Measurements from ENCODE around the gene KIAA1328.
"Not testable (repeated sequence)": the region's sequence is repeated elsewhere in the genome, so short reads cannot be mapped to it uniquely, and the experiment has no call there.

KIAA1328 gene

DNA sequence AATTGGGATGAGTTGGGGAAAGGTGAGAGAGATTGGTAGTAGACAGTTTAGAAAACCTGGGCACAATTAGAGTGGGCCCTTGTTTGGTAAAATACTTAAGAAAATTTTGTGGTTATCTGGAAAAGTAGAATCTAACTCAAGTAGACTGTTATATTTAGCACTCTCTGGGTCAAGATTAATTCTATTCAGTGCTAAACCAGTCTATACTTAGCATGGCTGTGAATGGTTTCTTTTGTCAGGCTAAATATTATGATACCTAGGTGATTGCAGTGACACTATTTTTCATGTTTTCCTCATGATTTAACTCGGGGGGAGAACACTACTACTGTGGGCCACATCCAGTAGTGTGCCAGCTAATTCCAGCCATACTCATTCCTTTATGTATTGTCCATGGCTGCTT is 58.9 kb downstream of the KIAA1328 start:
- DNase-seq (ENCODE audit: low spot score): no peak

DNA sequence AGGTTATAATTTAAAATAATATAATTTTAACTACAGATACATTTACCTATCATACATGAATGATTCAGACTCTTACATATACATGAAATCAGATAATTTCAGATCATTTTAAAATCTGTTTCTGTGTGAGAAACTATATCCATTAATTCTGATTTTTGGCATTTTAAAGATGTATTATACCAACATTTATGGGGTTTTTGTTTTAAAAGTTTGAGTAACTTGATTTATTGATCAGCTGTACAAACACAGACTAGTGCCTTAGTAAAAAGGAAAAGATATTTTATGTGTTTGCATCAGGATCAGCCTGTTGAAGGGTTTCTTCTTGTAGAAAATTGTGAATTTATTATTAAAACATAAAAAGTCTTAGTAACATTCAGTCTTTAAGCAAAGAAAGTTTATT is 59.9 kb downstream of the KIAA1328 start:
- DNase-seq (ENCODE audit: low spot score): no peak

DNA sequence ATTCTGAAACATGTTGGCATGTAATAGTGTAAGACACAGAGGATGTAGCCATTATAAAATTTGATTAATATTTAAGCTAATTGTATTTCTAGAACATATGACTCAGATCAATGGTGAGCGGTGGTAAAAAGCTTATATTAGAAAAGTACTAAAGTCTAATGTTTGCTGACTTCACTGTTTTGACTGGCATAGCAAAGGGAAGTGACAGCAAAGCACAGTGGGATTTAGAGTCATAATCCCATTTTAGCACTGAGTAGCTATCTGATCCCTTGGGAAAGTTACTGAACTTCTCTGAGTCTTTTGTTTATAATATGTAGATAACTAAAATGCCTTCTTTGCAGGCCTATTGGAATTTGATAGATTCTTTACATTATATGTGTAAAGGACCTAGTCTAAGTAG is 60.4 kb downstream of the KIAA1328 start:
- DNase-seq (ENCODE audit: low spot score): no peak

DNA sequence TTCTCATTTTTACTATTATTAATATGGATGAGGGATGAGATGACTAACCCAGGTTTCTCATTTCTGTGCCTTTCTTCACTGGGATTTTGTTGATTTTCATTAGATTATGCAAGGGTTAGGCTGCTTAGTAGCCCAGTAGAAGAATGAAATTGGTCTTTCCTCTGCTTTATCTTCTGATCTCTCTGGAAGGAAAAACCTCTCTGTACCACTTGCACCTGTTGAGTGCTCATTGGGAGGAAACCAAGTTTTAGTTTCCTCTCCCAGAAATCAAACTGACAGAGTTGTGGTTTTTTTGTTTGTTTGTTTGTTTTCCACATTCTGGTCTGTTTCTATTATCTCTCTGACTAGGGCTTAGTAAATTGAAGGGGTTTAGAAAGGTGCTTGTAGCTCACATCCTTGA is 60.8 kb downstream of the KIAA1328 start:
- DNase-seq (ENCODE audit: low spot score): no peak

DNA sequence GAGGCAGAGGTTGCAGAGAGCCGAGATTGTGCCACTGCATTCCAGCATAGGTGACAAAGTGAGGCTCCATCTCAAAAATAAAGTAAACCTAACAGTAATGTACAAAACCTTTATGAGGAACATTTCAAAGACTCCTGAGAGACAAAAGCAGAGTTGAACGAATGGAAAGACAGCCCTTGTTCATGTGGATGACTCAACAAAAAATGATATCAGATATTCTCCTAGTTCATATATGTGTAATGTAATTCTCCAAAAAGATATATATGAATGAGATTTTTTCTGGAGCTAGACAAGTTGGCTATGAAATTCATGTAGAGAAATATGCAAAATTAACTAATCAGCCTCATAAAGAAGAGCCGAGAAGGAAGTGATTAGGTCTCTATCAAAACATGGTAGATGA is 61.7 kb downstream of the KIAA1328 start:
- DNase-seq (ENCODE audit: low spot score): no peak

DNA sequence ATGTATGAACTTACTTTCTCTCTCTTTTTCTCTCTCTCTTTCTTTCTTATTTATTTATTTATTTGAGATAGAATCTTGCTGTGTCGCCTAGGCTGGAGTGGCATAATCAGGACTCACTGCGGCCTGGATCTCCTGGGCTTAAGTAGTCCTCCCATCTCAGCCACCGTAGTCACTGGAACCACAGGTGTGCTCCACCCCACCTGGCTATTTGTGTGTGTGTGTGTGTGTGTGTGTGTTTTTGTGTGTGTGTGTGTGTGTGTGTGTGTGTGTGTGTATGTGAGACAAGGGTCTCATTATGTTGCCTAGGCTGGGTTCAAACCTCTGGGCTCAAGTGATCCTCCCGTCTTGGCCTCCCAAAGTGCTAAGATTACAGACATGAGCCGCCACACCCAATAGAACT is 64.3 kb downstream of the KIAA1328 start:
- no peak for DNase-seq (ENCODE audit: low spot score)

DNA sequence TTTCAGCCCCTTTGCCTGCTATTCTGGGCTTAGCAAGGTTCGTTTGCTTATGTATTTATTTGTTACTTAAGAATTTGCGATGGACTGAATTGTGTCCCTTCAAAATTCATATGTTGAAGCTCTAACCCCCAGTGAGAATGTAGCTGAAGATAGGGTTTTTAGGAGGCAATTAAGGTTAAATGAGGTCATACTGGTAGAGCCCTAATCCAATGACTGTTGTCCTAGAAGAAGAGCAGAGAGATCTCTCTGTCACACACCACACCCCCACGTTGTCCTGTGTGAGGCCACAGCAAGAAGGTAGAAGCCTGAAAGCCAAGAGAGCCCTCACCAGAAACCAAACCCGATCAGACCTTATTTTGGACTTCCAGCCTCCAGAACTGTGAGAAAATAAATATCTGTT is 66.7 kb downstream of the KIAA1328 start:
- DNase-seq (ENCODE audit: low spot score): no peak

DNA sequence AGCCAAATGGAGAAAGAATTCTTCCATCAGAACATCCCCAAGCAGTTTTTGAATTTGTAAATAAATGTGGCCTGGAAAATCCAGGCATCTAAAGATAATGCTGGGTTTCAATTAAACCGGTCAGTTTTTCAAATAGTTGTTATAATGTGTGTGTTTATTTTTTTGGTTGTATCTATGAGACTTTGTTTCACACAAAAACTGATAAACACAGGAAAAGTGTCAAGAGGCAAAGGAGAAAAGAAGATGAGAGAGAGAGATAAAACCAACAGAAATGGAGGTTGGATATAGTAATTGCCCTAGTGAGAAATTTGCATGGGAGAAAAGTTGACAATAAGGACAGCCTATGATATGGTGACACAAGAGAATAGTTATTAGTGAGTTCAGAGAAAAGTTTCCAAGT is 68.3 kb downstream of the KIAA1328 start:
- DNase-seq (ENCODE audit: low spot score): no peak

DNA sequence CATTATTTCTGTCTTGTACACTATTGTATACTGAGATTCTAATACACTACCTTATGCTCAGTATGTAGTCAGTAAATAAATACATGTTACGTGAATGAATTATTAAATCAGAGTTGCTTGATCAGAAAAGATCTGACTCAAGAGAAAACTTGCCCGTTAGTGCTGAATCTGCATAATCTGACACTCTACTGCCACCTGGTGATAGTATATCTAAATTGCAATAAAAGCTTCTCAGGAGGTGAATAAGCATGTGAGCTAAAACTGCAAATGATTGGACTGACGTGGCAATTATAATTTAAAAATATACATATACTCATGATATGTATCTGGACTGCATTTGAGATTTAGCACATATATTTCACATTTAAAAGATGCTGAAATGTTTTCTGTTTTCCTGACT is 70.4 kb downstream of the KIAA1328 start:
- DNase-seq (ENCODE audit: low spot score): no peak

DNA sequence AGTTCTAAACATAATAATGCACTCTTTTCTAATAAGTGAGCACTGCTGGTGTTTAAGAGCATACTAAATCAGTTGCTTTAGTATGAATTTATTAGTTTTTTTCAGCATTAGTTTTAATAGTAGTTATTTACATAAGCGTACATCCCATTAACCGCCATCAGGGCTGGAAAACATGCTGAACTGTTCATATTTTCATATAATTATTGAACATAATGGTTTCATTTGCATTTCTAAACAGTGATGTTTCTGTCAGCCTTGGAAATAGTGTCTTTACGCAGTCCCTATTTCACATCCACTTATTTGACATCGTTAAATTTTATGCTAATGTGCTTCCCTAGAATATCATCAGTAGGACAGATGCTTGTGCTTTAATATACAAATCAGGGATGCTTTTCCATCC is 71.5 kb downstream of the KIAA1328 start:
- DNase-seq (ENCODE audit: low spot score): no peak

DNA sequence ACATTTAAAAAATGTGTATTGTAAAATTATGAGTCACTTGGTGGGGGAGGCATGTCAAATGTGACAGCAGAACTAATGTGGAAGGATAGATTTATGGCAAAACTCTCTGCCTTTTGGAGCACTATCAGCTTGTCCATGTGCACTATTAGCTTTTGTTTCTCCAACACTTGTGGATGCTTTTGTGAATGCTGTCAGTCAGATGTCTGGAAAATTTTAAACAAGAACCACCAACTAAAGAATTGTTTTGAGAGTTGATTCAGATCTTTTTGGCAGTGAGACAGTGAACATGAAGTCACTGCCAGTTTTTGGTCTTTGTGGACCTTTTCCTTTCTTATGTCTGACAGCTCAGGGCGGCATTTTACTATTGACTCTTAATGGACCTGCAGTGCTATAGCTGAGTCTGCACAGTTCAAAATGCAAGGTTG is 72.4 kb downstream of the KIAA1328 start:
- no peak for DNase-seq (ENCODE audit: low spot score)

DNA sequence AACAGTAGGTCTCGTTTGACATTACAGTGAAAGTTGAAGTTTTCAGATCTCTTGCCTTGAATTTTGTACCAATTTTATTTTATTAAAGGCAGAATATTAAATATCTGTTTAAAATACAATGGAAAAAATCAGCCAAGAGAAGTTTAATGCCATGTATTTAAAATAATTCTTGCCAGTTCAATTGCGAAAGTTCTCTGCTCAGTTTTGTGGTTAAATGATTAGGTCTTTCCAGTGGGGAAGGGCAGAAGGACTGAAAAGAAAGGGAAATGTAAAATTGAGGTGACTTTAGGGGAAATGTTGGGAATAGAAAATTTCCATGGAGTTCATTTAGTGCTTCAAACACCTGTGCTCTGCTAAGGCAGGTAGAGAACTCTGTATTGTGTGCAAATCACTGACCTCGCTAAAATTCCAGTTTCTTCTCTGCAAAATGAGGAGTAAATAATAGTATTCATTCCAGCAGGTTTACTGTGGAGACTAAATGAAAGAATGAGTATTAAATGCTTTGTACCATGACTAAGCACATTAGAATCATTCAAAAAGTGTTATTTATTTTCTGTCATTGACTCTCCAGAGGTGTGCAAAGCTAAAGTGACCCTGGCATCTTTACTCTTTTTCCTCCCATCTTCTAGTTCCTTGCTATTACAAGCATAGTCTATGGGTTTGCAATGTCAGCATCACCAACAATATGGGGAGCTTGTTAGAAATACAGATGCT is 74.4 kb downstream of the KIAA1328 start:
- DNase-seq (ENCODE audit: low spot score): no peak

DNA sequence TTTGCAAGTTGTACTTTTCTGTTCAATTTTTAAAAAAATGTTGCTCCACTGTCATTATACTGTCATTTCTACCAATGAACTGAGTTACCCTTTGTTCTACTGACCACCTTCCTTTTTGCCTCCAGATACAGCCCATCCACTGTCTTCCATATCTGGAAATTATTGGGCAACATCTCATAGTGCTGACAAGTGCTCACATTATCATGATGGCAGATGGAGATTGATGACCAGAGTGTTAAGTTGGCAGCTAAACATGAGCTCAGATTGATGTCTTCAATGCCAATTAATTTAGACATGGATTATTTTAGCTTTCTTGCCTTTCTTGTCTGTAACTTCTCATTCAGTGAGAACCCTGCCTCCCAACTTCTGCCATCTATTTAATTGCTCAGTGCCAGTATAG is 76.6 kb downstream of the KIAA1328 start:
- no peak for DNase-seq (ENCODE audit: low spot score)

DNA sequence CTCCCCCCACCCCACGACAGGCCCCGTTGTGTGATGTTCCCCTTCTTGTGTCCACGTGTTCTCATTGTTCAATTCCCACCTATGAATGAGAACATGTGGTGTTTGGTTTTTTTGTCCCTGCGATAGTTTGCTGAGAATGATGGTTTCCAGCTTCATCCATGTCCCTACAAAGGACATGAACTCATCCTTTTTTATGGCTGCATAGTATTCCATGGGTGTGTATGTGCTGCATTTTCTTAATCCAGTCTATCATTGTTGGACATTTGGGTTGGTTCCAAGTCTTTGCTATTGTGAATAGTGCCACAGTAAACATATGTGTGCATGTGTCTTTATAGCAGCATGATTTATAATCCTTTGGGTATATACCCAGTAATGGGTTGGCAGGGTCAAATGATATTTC is 80.4 kb downstream of the KIAA1328 start:
- not testable (repeated sequence) for DNase-seq (ENCODE audit: low spot score)

DNA sequence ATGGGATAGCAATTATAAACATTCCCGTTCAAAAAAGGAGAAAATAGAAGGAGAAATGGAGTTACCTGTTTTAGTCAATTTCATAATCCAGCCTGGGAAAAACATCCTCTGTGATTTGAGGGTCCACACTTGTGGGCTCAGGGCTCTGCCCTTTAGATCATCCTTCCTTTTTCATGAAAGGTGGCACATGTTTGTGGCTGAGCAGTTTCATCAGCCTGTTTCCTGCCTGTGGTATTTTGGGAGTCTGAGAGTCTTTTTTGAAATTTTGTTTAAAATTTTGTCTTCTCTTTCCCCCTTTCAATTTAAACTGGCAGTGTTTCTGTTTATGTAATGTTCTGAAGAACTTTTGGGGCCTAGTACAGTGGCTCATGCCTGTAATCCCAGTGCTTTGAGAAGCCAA is 84.0 kb downstream of the KIAA1328 start:
- DNase-seq (ENCODE audit: low spot score): no peak

DNA sequence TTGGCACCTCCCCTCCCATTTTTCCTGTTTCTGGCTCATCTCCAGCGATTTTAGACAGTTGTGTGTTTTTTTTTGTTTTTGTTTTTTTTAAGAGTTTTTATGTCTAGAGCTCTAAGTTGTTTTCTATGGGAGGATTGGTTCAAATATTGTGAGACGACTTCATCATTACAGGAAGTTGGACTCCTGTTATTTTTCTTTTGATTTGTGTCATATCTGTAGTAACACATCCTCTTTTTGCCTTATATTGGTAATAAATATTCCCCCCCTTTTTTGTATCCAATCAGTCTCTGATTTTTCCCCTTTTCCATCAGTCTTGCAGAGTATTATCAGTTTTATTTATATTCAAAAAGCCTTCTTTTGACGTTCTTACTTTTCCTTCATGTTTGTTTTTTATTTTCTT is 89.0 kb downstream of the KIAA1328 start:
- no peak for DNase-seq (ENCODE audit: low spot score)

DNA sequence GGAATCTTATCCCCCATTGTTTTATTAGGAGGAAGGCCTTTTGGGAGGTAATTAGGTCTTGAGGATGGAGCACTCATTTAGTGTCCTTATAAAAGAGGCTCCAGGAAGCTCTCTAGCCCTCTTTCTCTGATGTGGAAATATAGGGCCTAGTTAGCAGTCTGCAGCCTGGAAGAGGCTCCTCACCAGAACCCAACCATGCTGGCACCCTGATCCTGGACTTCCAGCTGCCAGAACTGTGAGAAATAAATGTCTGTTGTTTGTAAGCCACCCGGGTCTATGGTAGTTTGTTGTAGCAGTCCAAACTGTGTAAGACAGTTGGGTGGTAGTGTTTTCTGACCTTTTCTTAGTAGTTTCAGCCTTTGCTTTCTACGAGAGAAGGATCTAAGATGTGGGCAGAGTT is 100.7 kb downstream of the KIAA1328 start:
- no peak for DNase-seq (ENCODE audit: low spot score)

DNA sequence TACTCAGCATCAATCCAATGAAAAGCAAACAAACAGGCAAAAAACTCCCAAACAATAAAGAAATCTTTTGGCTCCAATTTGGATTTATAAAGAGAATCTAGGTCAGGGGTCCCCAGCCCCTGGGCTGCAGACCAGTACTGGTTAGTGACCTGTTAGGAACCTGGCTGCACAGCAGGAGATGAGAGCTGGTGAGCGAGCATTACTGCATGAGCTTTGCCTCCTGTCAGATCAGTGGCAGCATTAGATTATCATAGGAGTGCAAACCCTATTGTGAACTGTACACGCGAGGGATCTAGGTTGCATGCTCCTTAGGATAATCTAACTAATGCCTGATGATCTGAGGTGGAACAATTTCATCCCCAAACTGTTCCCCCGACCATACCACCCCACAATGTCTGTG is 102.2 kb downstream of the KIAA1328 start:
- no peak for DNase-seq (ENCODE audit: low spot score)

DNA sequence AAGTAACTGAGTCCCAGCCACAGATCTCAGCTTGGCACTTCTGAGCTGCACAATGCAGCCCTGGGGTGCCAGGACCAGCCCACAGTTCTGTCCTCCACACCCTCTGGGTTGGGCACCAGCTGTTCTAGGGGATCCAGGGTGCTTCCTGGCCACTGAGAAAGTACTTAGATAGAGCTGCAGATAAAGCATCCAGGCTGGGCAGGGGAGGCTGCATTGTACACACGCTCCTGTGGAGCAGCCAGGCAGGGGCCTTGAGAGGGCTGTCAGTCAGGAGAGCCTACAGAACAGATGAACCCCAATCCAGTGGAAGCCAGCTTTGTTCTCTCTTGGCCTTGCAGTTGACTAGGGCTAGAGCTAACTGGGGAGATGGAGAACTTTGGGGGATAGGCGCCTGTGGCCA is 104.6 kb downstream of the KIAA1328 start:
- no peak for DNase-seq (ENCODE audit: low spot score)

DNA sequence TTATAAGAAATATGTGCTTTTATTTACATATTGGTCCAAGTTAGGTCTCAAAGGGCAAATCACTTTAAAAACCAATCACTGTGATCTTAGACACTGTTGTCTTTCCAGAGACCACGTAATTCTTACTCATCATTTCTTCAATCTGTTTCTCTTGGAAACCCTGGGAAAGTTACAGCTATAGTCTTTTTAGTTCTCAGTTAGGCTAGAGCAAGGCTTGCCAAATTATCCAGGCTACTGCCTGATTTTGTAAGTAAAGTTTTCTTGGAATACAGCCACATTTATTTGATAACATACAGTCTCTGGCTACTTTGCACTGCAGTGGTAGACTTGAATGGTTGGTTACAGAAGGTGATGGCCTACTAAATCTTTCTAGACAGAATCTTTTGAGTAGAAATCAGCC is 106.0 kb downstream of the KIAA1328 start:
- DNase-seq (ENCODE audit: low spot score): no peak

DNA sequence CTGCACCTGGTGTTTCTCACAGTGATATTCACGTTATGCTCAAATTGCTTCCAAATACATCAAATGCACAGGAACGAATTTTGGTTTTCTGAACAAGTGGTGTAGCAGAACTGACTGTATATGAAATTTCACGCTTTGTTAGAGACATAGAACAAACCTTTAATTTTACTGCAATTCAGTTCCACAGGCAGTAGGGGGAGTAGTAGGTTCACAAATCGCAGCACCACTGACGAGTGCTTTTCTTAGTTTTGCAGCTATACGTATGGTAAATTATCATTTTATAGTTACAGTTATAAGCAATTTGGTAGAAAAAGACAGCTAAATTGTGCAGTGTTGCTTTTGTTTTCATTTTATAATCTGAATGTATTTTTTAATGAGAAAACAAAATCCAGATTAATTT is 113.3 kb downstream of the KIAA1328 start:
- DNase-seq (ENCODE audit: low spot score): no peak

DNA sequence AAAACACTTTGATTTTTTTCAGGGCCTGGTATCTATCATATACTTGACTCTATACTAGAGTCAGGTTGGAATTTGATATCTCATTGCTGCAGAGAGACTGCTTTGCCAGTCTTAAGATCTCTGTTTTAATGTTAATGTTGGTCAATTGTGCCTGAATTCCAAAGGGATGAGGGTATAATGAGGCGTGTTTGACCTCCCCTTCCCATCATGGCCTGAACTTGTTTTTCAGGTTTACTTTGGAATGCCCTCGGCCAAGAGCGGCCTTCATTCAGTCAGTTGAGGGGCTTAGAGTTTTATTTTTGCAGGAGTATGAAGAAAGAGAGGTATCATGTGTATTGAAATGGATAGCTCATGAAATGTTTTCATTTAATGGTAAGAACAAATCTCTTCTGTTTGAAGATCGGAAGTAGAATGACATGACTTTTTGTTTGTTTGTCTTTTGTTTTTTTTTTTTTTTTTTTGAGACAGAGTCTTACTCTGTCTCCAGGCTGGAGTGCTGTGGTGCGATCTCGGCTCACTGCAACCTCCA is 119.0 kb downstream of the KIAA1328 start:
- no peak for DNase-seq (ENCODE audit: low spot score)

DNA sequence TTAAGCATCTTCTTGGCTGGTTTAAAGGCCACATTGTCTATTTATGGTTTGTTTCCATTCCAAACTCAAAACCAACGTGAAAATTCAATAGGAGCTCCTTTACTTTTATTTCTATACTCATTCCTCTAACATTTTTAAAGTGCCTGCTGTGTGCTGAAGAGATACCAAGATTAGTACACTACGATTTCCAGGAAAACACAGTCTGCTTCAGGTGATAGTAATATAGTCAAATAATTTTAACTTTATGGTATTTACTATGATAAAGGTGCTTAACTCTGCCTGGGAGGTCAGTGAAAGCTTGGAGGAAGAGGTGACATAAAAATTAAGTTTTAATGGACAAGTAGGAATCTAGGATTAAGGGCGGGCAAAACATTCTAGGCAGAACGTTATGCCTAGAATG is 121.4 kb downstream of the KIAA1328 start:
- no peak for DNase-seq (ENCODE audit: low spot score)

DNA sequence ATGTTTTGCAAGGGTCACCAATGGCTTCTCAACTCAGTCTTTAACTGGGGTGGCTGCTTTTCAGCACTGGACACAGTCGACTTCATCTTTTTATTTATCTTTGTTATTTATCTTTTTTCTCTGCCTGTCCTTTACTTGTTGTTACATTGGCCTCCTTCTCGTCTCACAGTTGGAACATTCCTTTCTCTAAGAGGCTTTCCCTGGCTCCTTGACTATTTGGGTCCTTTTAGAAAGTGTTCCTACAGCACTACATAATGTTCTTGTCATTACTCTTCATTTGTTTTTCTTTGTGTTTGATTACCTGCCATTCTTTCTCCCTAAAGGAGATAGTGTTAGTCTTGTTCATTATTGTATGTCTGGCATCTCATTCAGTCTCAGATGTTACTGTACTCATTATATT is 122.0 kb downstream of the KIAA1328 start:
- no peak for DNase-seq (ENCODE audit: low spot score)
